ENCODE results near the gene NUDT9. TPM values are rescaled to one million over a fixed set of nuclear protein-coding genes. Genes with fewer than 3 reads are reported as not detected.
"Not testable (repeated sequence)": the region's sequence is repeated elsewhere in the genome, so short reads cannot be mapped to it uniquely, and the experiment has no call there.

Gene NUDT9
- total RNA-seq, 2 donors from 2014 or later: 25.7 to 30.2 TPM

DNA sequence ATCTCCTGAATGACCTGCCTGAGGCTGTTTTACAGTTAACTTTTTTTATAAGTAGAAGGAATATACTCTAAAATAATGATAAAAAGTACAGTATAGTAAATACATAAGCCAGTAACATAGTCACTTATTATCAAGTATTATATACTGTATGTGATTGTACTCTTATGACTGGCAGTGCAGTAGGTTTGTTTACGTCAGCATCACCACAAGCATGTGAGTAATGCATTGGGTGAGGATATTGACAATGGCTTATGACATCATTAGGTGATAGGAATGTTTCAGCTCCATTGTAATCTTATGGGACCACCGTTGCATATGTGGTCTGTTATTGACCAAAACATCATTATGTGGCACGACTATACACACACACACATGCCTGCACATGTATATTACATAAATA, 20.5 kb downstream of the NUDT9 start:
- DNase-seq (no peak), ATAC-seq (no peak)
- intact Hi-C loops (cut with DNase I): no loop called here

- DNase-seq: no peak
- no peak for ATAC-seq
- intact Hi-C loops (cut with DNase I): no loop called here
Measured at GRCh38 chr4:87444741-87445140, 22.4 kb downstream of the NUDT9 start.

- intact Hi-C loops (cut with DNase I): no loop called here
- ATAC-seq: no peak
Measured at GRCh38 chr4:87445964-87446363, 23.6 kb downstream of the NUDT9 start.

GRCh38 chr4:87446375-87446774, 24.0 kb downstream of the NUDT9 start:
- intact Hi-C loops (cut with DNase I); ATAC-seq; DNase-seq: not testable (repeated sequence)

More at GRCh38 chr4:87445964-87446363, 23.6 kb downstream of the NUDT9 start:
- DNase-seq: no peak

GRCh38 chr4:87451537-87451936, 29.2 kb downstream of the NUDT9 start:
- DNase-seq (no peak), ATAC-seq (no peak)
- intact Hi-C loops (cut with DNase I): loop anchor here in 1 of 2 donors (10.0 kb wide), 1 partner anchor 177 kb away; no protein-coding TSS in a partner anchor

DNA sequence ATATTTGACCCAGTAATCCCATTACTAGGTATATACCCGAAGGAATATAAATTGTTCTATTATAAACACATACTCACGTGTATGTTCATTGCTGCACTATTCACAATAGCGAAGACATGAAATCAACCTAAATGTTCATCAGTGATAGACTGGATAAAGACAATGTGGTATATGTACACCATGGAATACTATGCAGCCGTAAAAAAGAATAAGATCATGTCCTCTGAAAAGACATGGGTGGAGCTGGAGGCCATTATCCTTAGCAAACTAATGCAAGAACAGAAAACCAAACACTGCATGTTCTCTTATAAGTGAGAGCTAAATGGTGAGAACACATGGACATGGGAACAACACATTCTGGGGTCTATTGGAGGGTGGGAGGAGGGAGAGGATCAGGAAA, 36.5 kb downstream of the NUDT9 start:
- ATAC-seq (no peak), DNase-seq (no peak)
- intact Hi-C loops (cut with DNase I): loop anchor here in 1 of 2 donors (10.0 kb wide), 1 partner anchor 184 kb away; no protein-coding TSS in a partner anchor

- intact Hi-C loops (cut with DNase I): loop anchor here (10.0 kb wide), 2 partner anchors 86 to 306 kb away; no protein-coding TSS in a partner anchor
- DNase-seq: no peak
- no peak for ATAC-seq
Measured at GRCh38 chr4:87461281-87461700, 38.9 kb downstream of the NUDT9 start.

GRCh38 chr4:87462102-87462501, 39.7 kb downstream of the NUDT9 start:
- DNase-seq (no peak), ATAC-seq (no peak)
- intact Hi-C loops (cut with DNase I): loop anchor here (10.0 kb wide), 2 partner anchors 87 to 307 kb away; no protein-coding TSS in a partner anchor

DNA sequence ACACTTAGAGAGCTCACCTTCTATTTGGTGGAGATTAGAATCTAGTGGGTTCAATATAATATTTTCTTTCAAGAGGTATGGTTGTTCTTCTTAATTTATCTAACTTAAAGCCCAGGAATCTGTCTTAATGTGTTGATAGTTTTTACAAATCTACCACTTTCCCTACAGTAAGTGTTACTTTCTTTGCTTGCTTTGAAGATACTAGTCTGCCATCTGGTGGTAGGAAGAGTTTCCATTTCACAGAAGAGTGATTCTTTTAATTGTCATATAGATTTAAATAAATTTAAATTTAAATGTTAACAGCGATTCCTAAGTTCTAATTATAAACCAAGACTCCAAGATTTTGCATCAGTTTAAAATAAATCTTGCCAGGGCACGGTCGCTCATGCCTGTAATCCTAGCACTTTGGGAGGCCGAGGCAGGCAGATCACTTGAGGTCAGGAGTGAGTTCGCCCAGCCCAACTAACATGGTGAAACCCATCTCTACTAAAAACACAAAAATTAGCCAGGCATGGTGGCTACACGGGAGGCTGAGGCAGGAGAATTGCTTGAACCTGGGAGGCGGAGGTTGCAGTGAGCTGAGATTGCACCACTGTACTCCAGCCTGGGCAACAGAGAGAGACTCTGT, 43.5 kb downstream of the NUDT9 start:
- ATAC-seq (no peak), DNase-seq (no peak)
- intact Hi-C loops (cut with DNase I): loop anchor here (5.0 to 10.0 kb wide), 4 partner anchors 89 to 311 kb away; no protein-coding TSS in a partner anchor

DNA sequence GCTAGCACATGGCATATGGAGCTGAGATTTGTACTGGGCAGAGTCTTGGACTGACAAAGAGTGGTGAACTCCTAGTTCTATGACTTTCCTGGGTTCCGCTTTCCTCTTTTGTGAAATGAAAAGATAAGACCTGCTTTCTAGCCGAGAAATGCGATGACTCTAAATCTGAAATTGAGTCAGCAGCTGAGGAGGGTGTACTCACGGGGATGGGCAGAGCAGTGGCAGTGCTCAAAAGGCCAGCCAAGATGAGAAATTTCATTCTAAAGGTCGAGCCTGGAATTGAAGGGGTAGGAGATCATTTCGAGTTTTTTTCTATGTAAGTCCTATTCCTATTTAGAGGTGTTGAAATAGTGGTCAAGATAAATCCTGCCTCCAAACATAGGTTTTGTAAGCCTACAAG, 47.0 kb downstream of the NUDT9 start:
- intact Hi-C loops (cut with DNase I): loop anchor here (5.0 to 10.0 kb wide), 4 partner anchors 92 to 315 kb away; no protein-coding TSS in a partner anchor

GRCh38 chr4:87476934-87477333, 54.6 kb downstream of the NUDT9 start:
- no peak for ATAC-seq
- no peak for DNase-seq
- intact Hi-C loops (cut with DNase I): no loop called here

More for the DNA sequence above, 47.0 kb downstream of the NUDT9 start:
- ATAC-seq (peak; percentile 38 to 92), DNase-seq (no peak)

DNA sequence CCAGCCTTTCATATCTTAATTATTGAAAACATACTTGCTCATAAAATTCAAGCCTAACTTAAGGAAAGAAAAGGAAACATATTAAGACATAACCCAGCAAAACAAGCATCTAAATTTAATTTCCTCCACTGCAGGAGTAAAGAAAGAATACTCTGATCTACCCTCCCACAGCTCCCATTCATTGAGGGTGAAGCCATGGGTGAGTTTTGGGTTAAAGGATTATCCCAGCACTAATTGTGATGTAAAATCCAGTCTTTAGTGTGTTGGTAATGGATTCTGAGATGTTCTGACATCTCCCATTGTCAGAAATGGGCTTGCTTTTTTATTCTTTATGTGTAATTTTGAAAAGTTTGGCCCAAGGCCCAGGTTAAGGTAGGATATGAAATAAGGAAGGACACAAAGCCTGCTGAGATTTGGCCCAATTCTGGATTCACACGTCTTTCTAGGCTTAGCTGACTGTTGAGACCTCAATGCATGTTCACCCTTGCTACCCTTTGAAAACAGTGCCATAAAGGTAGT, 56.4 kb downstream of the NUDT9 start:
- ATAC-seq: no peak
- no peak for DNase-seq
- intact Hi-C loops (cut with DNase I): no loop called here

DNA sequence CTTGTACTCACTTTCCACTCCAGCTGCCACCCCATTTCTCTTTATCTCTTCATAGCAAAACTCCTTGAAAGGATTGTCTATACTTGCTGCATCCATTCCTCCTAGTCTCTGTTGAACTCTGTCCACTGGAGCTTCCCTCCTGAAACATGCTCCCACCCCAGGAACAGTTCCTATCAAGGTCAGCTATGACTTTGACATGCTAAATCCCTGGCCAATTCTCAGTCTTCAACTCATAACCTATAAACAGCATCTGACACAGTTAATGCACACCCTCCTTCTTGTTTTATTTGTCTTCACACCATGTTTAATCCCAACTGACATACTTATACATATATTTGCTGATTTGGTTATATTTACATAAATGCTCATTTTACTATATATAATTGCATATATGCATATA, 59.0 kb downstream of the NUDT9 start:
- ATAC-seq (no peak), DNase-seq (no peak)
- intact Hi-C loops (cut with DNase I): no loop called here

GRCh38 chr4:87483247-87483646, 60.9 kb downstream of the NUDT9 start:
- ATAC-seq; DNase-seq; intact Hi-C loops (cut with DNase I): not testable (repeated sequence)

GRCh38 chr4:87488666-87489065, 66.3 kb downstream of the NUDT9 start:
- intact Hi-C loops (cut with DNase I); DNase-seq; ATAC-seq: not testable (repeated sequence)

DNA sequence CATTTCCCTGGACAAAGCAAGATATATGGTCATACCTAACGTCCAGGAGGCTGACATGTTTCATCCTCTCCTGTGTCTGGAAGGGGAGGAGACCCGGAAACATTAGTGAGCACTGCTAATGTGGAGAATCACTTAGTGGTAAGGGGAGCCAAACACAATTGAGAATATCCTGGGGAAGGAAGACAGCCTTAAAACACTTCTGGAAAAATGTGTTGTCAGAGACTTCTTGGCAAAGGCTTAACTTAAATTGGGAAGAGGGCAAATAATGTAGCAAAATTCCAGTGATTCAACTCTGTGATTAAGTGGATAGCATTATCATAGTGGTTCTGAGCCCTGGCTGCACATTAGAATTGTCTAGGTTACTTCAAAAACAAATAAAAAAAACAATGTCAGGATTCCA, 67.3 kb downstream of the NUDT9 start:
- intact Hi-C loops (cut with DNase I): no loop called here

GRCh38 chr4:87490664-87491369, 68.4 kb downstream of the NUDT9 start:
- DNase-seq (no peak), ATAC-seq (no peak)
- intact Hi-C loops (cut with DNase I): no loop called here

More for the DNA sequence above, 67.3 kb downstream of the NUDT9 start:
- no peak for DNase-seq
- ATAC-seq: peak; percentile 66 to 73

DNA sequence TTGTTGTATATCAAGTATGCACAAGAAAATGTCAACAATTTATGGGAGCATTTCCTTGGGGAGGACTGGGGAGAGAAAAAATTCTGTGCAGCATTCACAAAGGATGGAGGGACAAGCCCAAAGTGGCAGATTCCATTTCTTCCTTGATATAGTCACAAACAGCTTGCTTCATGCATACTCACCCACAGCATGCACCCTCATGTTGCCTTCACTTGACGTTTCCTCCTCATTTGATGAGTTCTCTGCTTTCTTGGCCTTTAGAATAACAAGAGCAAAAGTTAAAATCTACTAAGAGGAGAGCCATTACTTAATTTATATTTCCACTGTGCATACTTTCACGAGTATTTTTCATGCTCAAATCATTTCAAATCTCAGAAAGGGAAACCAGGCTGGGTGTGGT, 69.1 kb downstream of the NUDT9 start:
- DNase-seq: no peak
- intact Hi-C loops (cut with DNase I): no loop called here

DNA sequence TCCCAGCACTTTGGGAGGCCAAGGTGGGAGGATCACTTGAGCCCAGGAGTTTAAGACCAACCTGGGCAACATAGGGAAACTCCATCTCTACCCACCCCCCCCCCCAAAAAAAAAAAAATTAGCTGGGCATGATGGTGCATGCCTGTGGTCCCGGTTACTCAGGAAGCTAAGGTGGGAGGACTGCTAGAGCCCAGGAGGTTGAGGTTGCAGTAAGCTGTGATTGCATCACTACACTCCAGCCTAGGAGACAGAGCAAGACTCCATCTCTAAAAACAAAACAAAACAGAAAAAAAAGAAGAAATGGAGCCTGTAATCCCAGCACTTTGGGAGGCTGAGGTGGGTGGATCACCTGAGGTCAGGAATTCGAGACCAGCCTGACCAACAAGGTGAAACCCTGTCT, 69.5 kb downstream of the NUDT9 start:
- DNase-seq; intact Hi-C loops (cut with DNase I): not testable (repeated sequence)
- peak in 1 of 2 donors; percentile 73 for ATAC-seq

More for the DNA sequence above, 69.1 kb downstream of the NUDT9 start:
- no peak for ATAC-seq

- ATAC-seq (no peak), DNase-seq (no peak)
- intact Hi-C loops (cut with DNase I): no loop called here
Measured at GRCh38 chr4:87493115-87493514, 70.7 kb downstream of the NUDT9 start.

Measured in left cardiac atrium (tissue), 4 donors.